Stimulated activated CD8-positive, alpha-beta memory T cell treated with anti-CD3 and anti-CD28 coated beads, Interleukin-12 subunit alpha, Interleukin-12 subunit beta, amount 100 ng/mL, for 1 hour (primary cell): Measurements from ENCODE around the gene EEPD1.
"Not testable (repeated sequence)": the region's sequence is repeated elsewhere in the genome, so short reads cannot be mapped to it uniquely, and the experiment has no call there.

Source experiments
- DNase-seq: peaks from one replicate; pipeline ENCODE4 v3.0.0-alpha.2; 2020; ENCODE audit warnings: low read depth

EEPD1 gene

GRCh38 chr7:36152756-36153570, at the start of gene EEPD1:
EEPD1 (plus strand) TSS chr7:36153254; CDS start chr7:36154325, 1,071 bp downstream.
- DNase-seq: peak; percentile 99

- no peak for DNase-seq
Measured at GRCh38 chr7:36103837-36104561, 49.1 kb upstream of the EEPD1 start.

- DNase-seq: not testable (repeated sequence)
Measured at GRCh38 chr7:36106972-36107908, 45.8 kb upstream of the EEPD1 start.

GRCh38 chr7:36107926-36108631, 45.0 kb upstream of the EEPD1 start:
- DNase-seq: no peak

- no peak for DNase-seq
Measured at GRCh38 chr7:36109013-36109627, 43.9 kb upstream of the EEPD1 start.

DNA sequence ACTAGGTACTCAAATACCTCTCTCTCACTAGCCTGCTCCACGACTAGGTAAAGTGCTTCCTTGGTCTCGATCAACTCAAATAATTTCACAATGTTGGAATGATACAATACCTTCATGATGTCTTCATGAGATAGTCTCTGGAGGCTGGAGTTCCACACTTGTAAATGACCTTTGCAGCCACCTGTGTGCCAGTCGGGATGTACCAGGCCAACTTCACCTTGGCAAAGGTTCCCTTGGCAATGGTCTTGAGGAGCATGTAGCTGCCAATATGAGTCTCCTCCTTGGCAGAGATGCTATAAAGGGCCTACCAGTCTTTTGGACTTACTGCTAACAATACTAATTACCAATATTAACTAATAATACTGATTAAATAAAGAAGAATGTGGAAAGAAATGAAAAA, 42.5 kb upstream of the EEPD1 start:
- no peak for DNase-seq

DNA sequence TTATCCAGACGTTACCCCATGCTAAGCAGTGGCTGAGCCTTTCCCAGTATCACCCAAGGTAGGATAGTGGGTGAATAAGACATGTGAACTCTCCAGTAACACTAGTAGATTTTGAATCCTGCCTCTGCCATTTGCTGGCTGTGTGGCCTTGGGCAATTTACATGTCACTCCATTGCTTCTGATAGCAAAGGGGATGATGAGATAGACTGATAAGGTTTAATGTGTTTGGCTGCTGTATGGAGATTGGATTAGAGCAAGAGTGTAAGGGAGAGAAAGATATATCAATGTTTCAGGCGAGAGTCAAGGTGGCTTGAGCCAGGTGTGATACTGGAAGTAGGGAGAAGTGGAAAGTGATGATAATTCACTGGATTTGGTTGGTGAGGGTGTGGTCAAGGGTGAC, 40.1 kb upstream of the EEPD1 start:
- no peak for DNase-seq

DNA sequence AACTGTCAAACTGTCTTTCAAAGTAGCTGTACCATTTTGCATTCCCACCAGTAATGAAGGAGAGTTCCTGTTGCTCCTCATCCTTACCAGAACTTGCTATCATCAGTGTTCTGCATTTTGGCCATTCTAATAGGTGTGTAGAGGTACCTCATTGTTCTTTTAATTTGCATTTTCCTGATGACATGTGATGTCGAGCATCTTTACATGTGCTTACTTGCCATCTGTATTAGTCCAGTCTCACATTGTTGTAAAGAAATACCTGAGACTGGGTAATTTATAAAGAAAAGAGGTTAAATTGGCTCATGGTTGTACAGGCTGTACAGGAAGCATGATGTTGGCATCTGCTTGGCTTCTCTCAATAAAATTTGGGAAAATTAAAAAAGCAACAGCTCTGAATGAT, 38.7 kb upstream of the EEPD1 start:
- DNase-seq: no peak

GRCh38 chr7:36115448-36116321, 37.4 kb upstream of the EEPD1 start:
- peak; percentile 22 for DNase-seq

GRCh38 chr7:36116347-36117202, 36.5 kb upstream of the EEPD1 start:
- DNase-seq: no peak

- DNase-seq: no peak
Measured at GRCh38 chr7:36117203-36117840, 35.7 kb upstream of the EEPD1 start.

GRCh38 chr7:36118344-36118743, 34.7 kb upstream of the EEPD1 start:
- DNase-seq: no peak

DNA sequence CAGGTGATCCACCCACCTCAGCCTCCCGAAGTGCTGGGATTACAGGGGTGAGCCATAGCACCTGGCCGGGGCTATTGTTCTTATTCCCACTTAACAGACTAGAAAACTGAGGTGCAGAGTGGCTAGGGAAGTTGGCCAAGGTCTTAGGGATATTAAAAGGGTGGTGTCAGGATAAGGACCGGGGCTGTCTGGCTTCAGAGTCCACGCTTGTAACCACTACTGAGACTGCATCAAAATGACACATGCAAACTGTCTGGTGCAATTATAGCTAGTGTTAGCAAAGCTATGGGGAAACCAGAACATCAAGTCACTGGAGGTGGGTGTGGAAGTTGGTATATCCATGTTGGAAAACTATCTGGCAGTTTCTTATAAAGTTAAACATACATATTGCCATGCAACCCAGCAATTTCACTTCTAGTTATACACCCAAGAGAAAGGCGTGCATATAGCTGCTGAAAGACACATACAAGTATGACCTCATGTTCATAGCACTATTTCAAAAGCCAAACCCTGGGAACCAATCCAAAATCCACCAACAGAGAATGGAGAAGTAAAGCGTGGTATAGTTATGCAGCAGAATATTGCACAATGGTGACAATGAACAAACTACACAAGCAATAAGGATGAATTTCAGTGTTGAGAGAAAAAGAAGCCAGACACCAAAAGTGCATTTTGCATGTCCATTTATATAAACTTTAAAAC, 33.9 kb upstream of the EEPD1 start:
- DNase-seq: no peak

DNA sequence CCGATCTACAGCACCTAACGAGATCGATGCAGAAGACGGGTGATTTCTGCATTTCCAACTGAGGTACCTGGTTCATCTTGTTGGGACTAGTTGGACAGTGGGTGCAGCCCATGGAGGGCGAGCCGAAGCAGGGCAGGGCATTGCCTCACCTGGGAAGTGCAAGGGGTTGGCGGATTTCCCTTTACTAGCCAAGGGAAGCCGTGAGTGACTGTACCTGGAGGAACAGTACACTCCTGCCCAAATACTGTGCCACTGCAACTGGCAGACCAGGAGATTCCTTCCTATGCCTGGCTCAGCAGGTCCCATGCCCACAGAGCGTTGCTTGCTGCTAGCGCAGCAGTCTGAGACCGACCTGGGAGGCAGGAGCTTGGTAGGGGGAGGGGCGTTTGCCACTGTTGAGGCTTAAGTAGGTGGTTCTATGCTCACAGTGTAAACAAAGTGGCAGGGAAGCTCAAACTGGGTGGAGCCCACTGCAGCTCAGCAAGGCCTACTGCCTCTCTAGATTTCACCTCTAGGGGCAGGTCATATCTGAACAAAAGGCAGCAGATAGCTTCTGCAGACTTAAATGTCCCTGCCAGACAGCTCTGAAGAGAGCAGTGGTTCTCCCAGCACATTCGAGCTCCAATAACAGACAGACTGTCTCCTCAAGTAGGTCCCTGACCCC, 32.9 kb upstream of the EEPD1 start:
- DNase-seq: not testable (repeated sequence)

DNA sequence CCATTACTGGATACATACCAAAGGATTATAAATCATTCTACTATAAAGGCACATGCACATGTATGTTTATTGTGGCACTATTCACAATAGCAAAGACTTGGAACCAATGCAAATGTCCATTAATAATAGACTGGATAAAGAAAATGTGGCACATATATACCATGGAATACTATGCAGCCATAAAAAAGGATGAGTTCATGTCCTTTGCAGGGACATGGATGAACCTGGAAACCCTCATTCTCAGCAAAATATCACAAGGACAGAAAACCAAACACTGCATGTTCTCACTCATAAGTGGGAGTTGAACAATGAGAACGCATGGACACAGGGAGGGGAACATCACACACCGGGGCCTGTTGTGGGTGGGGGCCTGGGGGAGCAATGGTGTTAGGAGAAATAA, 27.4 kb upstream of the EEPD1 start:
- DNase-seq: not testable (repeated sequence)

DNA sequence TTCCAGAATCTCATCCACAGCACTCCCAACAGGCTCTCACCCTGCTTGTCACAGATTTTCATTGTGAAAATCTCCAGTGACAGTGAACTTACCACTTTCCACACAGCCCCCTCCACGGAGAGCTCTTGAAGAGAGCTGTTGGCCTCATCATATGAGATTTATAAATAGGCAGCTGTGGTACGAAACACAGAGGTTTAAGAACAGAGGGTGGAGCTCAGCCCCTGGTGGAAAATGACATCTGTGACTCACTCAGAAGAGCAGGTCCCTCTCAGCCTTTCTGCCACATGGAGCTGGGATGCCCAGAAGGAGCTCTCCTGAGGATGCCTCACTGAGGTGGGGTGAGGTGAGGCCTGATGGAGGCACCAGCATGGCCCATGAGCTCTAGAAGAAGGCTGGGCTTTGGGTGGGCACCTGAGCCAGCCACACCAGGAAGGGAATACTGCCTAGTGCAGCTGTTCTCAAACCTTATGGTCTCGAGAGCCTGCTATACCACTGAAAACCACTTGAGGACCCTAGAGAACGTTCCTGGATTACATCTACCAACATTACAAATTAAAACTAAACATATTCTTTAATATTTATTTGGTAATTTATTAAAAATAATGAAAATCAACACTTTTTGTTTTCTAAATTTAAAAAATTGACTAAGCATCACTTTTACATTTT, 25.8 kb upstream of the EEPD1 start:
- no peak for DNase-seq
